ENCODE results near the gene TNP2.
A peak's percentile ranks its signal among the peaks of the same experiment; 100 is the strongest.
"Not testable (repeated sequence)": the region's sequence is repeated elsewhere in the genome, so short reads cannot be mapped to it uniquely, and the experiment has no call there.

Gene TNP2

GRCh38 chr16:11296706-11297491 is 27.8 kb upstream of the TNP2 start:
- Mint-ChIP-seq H3K27ac (peak overlapping the region; percentile 72), H3K9me3 (no peaks in the 10 kb centered on the region), H3K27me3 (peaks cover 35% of the 10 kb centered on the region), H3K36me3 (ENCODE audit: low read depth) (no peaks in the 10 kb centered on the region), H3K4me1 (ENCODE audit: low read depth) (peaks cover 27% of the 10 kb centered on the region), H3K4me3 (no peak overlapping the region)
- intact Hi-C loops (cut with micrococcal nuclease) = loop anchor here (5.0 kb wide), 1 partner anchor 40 kb away; the partner anchor contains the start of gene SOCS1

GRCh38 chr16:11296351-11296705 is 27.2 kb upstream of the TNP2 start:
- Mint-ChIP-seq H3K9me3 (no peaks in the 10 kb centered on the region), H3K27me3 (peaks cover 41% of the 10 kb centered on the region), H3K4me1 (ENCODE audit: low read depth) (peaks cover 27% of the 10 kb centered on the region), H3K36me3 (ENCODE audit: low read depth) (no peaks in the 10 kb centered on the region), H3K27ac (no peak overlapping the region), H3K4me3 (no peak overlapping the region)
- intact Hi-C loops (cut with micrococcal nuclease) = loop anchor here (5.0 kb wide), 1 partner anchor 39 kb away; the partner anchor contains the start of gene SOCS1

- Mint-ChIP-seq H3K4me1 (ENCODE audit: low read depth) (peaks cover 27% of the 10 kb centered on the region), H3K4me3 (no peak overlapping the region), H3K36me3 (ENCODE audit: low read depth) (no peaks in the 10 kb centered on the region), H3K9me3 (no peaks in the 10 kb centered on the region), H3K27me3 (peaks cover 44% of the 10 kb centered on the region), H3K27ac (no peak overlapping the region)
- intact Hi-C loops (cut with micrococcal nuclease) = loop anchor here (5.0 kb wide), 1 partner anchor 38 kb away; the partner anchor contains the start of gene SOCS1
Observed at GRCh38 chr16:11295672-11296071, 26.5 kb upstream of the TNP2 start.

- H3K4me1 Mint-ChIP-seq (ENCODE audit: low read depth) = peaks cover 27% of the 10 kb centered on the region
- no peak overlapping the region for H3K27ac Mint-ChIP-seq
- no peak overlapping the region for H3K4me3 Mint-ChIP-seq
- H3K36me3 Mint-ChIP-seq (ENCODE audit: low read depth) = no peaks in the 10 kb centered on the region
- H3K27me3 Mint-ChIP-seq = peaks cover 66% of the 10 kb centered on the region
- intact Hi-C loops (cut with micrococcal nuclease) = no loop called here
- H3K9me3 Mint-ChIP-seq = no peaks in the 10 kb centered on the region
Observed at GRCh38 chr16:11292076-11292748, 23.1 kb upstream of the TNP2 start.

GRCh38 chr16:11291091-11291703 is 22.1 kb upstream of the TNP2 start:
- no peak overlapping the region for H3K27ac Mint-ChIP-seq
- no peaks in the 10 kb centered on the region for H3K36me3 Mint-ChIP-seq (ENCODE audit: low read depth)
- intact Hi-C loops (cut with micrococcal nuclease) = no loop called here
- H3K4me3 Mint-ChIP-seq = no peak overlapping the region
- no peaks in the 10 kb centered on the region for H3K9me3 Mint-ChIP-seq
- peaks cover 21% of the 10 kb centered on the region for H3K4me1 Mint-ChIP-seq (ENCODE audit: low read depth)
- H3K27me3 Mint-ChIP-seq = peaks cover 77% of the 10 kb centered on the region

GRCh38 chr16:11290102-11290893 is 21.2 kb upstream of the TNP2 start:
- Mint-ChIP-seq H3K4me3 (no peak overlapping the region), H3K36me3 (ENCODE audit: low read depth) (no peaks in the 10 kb centered on the region), H3K27ac (peak overlapping the region; percentile 2), H3K9me3 (no peaks in the 10 kb centered on the region), H3K4me1 (ENCODE audit: low read depth) (peaks cover 22% of the 10 kb centered on the region), H3K27me3 (peaks cover 81% of the 10 kb centered on the region)
- intact Hi-C loops (cut with micrococcal nuclease) = no loop called here

GRCh38 chr16:11289696-11290095 is 20.6 kb upstream of the TNP2 start:
- peak overlapping the region; percentile 2 for H3K27ac Mint-ChIP-seq
- intact Hi-C loops (cut with micrococcal nuclease); H3K4me3 Mint-ChIP-seq; H3K36me3 Mint-ChIP-seq (ENCODE audit: low read depth); H3K9me3 Mint-ChIP-seq: not testable (repeated sequence)
- peaks cover 79% of the 10 kb centered on the region for H3K27me3 Mint-ChIP-seq
- H3K4me1 Mint-ChIP-seq (ENCODE audit: low read depth) = peaks cover 22% of the 10 kb centered on the region

GRCh38 chr16:11289202-11289601 is 20.1 kb upstream of the TNP2 start:
- Mint-ChIP-seq H3K27ac (no peak overlapping the region), H3K4me1 (ENCODE audit: low read depth) (peaks cover 23% of the 10 kb centered on the region), H3K27me3 (peaks cover 77% of the 10 kb centered on the region), H3K36me3 (ENCODE audit: low read depth) (no peaks in the 10 kb centered on the region), H3K4me3 (no peak overlapping the region), H3K9me3 (no peaks in the 10 kb centered on the region)
- intact Hi-C loops (cut with micrococcal nuclease) = no loop called here

GRCh38 chr16:11285842-11286241 is 16.7 kb upstream of the TNP2 start:
- Mint-ChIP-seq H3K36me3 (ENCODE audit: low read depth) (no peaks in the 10 kb centered on the region), H3K9me3 (no peaks in the 10 kb centered on the region), H3K4me1 (ENCODE audit: low read depth) (peaks cover 30% of the 10 kb centered on the region), H3K27me3 (peaks cover 64% of the 10 kb centered on the region), H3K4me3 (no peak overlapping the region), H3K27ac (no peak overlapping the region)
- intact Hi-C loops (cut with micrococcal nuclease) = no loop called here

- H3K27me3 Mint-ChIP-seq = peaks cover 55% of the 10 kb centered on the region
- no peak overlapping the region for H3K4me3 Mint-ChIP-seq
- no peaks in the 10 kb centered on the region for H3K36me3 Mint-ChIP-seq (ENCODE audit: low read depth)
- no peaks in the 10 kb centered on the region for H3K9me3 Mint-ChIP-seq
- intact Hi-C loops (cut with micrococcal nuclease) = no loop called here
- peaks cover 27% of the 10 kb centered on the region for H3K4me1 Mint-ChIP-seq (ENCODE audit: low read depth)
- H3K27ac Mint-ChIP-seq = no peak overlapping the region
Observed at GRCh38 chr16:11283820-11284248, 14.7 kb upstream of the TNP2 start.

GRCh38 chr16:11280616-11281522 is 11.7 kb upstream of the TNP2 start, which contains the start of gene PRM1:
PRM1 (minus strand) TSS chr16:11281330; CDS start chr16:11281238, 92 bp downstream.
- no peak within 1 kb of the TSS for H3K4me3 Mint-ChIP-seq
- H3K27ac Mint-ChIP-seq = peak within 1 kb of the TSS; percentile 85
- H3K36me3 Mint-ChIP-seq (ENCODE audit: low read depth) = no peaks in the 10 kb centered on the region
- peaks cover 45% of the 10 kb centered on the region for H3K27me3 Mint-ChIP-seq
- H3K9me3 Mint-ChIP-seq = no peaks in the 10 kb centered on the region
- intact Hi-C loops (cut with micrococcal nuclease) = no loop called here
- H3K4me1 Mint-ChIP-seq (ENCODE audit: low read depth) = peaks cover 36% of the 10 kb centered on the region

- Mint-ChIP-seq H3K9me3 (no peaks in the 10 kb centered on the region), H3K4me1 (ENCODE audit: low read depth) (peaks cover 29% of the 10 kb centered on the region), H3K27me3 (peaks cover 46% of the 10 kb centered on the region), H3K4me3 (no peak overlapping the region), H3K36me3 (ENCODE audit: low read depth) (no peaks in the 10 kb centered on the region), H3K27ac (peak overlapping the region; percentile 85)
- intact Hi-C loops (cut with micrococcal nuclease) = no loop called here
Observed at GRCh38 chr16:11278681-11279628, 9.8 kb upstream of the TNP2 start.
